SK-N-SH treated with all-trans-retinoic acid at 6 μM for 48 hours (cell line): ENCODE results near the gene CRYGC.

Experiments
- CREB5 ChIP-seq: fragments of 250-450 bp; sonication (Bioruptor Pico); IDR thresholded peaks from 2 replicates; pipeline ENCODE4 v1.5.1; 2020; ENCODE audit warnings: low read depth, mild to moderate bottlenecking, moderate library complexity
- GLIS3 ChIP-seq: fragments of 250-450 bp; sonication (Bioruptor Pico); IDR thresholded peaks from 2 replicates; pipeline ENCODE4 v1.5.0; 2020; ENCODE audit warnings: mild to moderate bottlenecking, moderate library complexity
- OSR1 ChIP-seq: fragments of 250-450 bp; sonication (Bioruptor Pico); IDR thresholded peaks from 2 replicates; pipeline ENCODE4 v1.8.0; 2022; ENCODE audit warnings: moderate library complexity, mild to moderate bottlenecking, inconsistent platforms
- POU6F1 ChIP-seq: fragments of 250-450 bp; sonication (Bioruptor Pico); IDR thresholded peaks from 2 replicates; pipeline ENCODE4 v1.8.0; 2021; ENCODE audit warnings: low read depth, mild to moderate bottlenecking, moderate library complexity, borderline replicate concordance
- ZFP3 ChIP-seq: fragments of 250-450 bp; sonication (Bioruptor Pico); IDR thresholded peaks from 2 replicates; pipeline ENCODE4 v1.5.0; 2020; ENCODE audit warnings: mild to moderate bottlenecking, moderate library complexity
- ZFP30 ChIP-seq: fragments of 450-650 bp; formaldehyde crosslinking; IDR thresholded peaks from 2 replicates; pipeline ENCODE4 v1.5.0; 2022; ENCODE audit warnings: mild to moderate bottlenecking, moderate library complexity
- TF ChIP-seq, protein P1 (sequence below): fragments of 250-450 bp; sonication (Bioruptor Pico); IDR thresholded peaks from 2 replicates; pipeline ENCODE4 v1.8.0; 2020; ENCODE audit warnings: mild to moderate bottlenecking, moderate library complexity, borderline replicate concordance
- TF ChIP-seq, protein P2 (sequence below): fragments of 250-450 bp; sonication (Bioruptor Pico); IDR thresholded peaks from 2 replicates; pipeline ENCODE4 v1.5.0; 2020; ENCODE audit warnings: mild to moderate bottlenecking, moderate library complexity

- TF ChIP-seq, protein P1, sequence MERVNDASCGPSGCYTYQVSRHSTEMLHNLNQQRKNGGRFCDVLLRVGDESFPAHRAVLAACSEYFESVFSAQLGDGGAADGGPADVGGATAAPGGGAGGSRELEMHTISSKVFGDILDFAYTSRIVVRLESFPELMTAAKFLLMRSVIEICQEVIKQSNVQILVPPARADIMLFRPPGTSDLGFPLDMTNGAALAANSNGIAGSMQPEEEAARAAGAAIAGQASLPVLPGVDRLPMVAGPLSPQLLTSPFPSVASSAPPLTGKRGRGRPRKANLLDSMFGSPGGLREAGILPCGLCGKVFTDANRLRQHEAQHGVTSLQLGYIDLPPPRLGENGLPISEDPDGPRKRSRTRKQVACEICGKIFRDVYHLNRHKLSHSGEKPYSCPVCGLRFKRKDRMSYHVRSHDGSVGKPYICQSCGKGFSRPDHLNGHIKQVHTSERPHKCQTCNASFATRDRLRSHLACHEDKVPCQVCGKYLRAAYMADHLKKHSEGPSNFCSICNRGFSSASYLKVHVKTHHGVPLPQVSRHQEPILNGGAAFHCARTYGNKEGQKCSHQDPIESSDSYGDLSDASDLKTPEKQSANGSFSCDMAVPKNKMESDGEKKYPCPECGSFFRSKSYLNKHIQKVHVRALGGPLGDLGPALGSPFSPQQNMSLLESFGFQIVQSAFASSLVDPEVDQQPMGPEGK (CRISPR knock-in tag) = no peak
- TF ChIP-seq CREB5 (CRISPR knock-in tag) (no peak), OSR1 (CRISPR knock-in tag) (no peak), GLIS3 (CRISPR knock-in tag) (no peak), POU6F1 (no peak), ZFP30 (no peak), ZFP3 (CRISPR knock-in tag) (no peak)
- TF ChIP-seq, protein P2, sequence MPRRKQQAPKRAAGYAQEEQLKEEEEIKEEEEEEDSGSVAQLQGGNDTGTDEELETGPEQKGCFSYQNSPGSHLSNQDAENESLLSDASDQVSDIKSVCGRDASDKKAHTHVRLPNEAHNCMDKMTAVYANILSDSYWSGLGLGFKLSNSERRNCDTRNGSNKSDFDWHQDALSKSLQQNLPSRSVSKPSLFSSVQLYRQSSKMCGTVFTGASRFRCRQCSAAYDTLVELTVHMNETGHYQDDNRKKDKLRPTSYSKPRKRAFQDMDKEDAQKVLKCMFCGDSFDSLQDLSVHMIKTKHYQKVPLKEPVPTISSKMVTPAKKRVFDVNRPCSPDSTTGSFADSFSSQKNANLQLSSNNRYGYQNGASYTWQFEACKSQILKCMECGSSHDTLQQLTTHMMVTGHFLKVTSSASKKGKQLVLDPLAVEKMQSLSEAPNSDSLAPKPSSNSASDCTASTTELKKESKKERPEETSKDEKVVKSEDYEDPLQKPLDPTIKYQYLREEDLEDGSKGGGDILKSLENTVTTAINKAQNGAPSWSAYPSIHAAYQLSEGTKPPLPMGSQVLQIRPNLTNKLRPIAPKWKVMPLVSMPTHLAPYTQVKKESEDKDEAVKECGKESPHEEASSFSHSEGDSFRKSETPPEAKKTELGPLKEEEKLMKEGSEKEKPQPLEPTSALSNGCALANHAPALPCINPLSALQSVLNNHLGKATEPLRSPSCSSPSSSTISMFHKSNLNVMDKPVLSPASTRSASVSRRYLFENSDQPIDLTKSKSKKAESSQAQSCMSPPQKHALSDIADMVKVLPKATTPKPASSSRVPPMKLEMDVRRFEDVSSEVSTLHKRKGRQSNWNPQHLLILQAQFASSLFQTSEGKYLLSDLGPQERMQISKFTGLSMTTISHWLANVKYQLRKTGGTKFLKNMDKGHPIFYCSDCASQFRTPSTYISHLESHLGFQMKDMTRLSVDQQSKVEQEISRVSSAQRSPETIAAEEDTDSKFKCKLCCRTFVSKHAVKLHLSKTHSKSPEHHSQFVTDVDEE (CRISPR knock-in tag) = no peak
Observed at GRCh38 chr2:208097801-208098200, 31.8 kb downstream of the CRYGC start.
